NCI-H526 treated with DMSO at 0.1 percent for 48 hours (cell line): ENCODE results near the gene RHOD.

ENCODE experiments used
- DNase-seq: peaks from one replicate; lab custom pipeline; 2025; lab: John Stamatoyannopoulos, UW

Gene RHOD

DNA sequence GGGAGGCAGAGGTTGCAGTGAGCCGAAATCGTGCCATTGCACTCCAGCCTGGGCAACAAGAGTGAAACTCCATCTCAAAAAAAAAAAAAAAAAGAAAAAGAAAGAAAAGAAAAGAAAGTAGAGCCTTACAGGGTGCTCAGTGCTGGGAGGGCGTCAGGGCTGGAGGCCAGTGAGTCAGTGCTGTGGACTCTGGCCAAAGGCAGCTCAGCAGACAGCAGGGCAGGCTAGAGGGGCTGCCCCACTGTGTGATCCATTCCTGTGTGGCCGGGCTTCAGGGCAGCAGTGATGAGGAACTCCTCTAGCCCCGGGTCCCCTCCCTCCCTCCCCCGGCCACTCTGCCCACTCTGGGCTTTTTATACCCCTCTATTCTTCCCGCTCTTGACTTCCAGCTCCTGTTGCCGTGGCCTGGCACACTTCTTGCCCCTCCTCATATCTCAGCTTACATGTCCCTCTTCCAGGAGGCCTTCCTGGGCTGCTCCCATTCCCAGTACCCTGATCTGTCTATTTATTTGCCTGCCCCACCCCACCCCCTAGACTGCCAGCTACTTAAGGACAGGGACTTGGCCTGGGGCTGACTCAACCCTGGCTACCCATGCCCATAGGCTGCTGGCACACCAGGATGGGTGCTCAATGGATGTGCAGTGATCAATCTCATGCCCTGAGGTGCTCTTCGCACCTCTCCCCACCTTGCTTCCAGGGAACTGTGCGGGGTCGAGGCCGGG is 23.7 kb upstream of the RHOD start:
- DNase-seq: no peak

DNA sequence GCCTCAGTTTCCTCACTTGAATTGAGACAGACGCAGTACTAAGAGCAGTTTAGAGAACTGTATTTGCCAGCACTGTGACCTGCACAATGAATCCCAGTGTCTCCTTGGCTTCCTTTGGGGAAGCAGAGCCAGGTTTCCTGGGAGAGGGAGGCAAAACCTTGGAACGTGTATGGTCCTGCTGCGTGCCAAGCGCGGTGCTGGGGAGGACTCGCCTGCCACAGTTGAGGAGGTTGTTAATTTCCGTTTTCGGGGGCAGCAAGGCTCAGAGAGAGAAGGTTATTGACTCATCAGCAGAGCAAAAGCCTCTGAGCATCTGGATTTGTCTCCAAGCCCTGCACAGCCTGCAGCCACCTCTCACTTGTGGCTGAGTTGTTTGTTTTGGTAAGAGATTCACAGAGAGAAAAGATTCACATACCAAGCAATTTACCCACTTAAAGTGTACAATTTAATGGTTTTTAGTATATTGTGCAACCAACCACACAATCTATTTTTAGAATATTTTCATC is 22.9 kb upstream of the RHOD start:
- DNase-seq: no peak

DNA sequence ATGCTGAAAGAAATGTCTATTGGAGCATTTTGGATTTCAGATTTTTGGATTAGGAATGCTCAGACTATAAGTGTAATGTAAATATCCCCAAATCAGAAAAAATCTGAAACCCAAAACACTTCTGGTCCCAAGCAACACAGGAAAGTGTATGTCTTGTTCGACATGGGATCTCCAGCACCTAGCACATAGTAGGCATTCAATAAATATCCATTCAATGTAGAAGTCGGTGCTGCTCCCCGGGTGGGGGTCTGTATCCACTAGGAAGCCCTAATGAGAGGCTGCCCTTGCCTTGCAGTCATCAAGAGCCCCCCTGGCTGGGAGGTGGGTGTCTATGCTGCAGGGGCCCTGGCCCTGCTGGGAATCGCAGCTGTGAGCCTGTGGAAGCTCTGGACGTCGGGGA is 22.3 kb upstream of the RHOD start:
- no peak for DNase-seq

DNA sequence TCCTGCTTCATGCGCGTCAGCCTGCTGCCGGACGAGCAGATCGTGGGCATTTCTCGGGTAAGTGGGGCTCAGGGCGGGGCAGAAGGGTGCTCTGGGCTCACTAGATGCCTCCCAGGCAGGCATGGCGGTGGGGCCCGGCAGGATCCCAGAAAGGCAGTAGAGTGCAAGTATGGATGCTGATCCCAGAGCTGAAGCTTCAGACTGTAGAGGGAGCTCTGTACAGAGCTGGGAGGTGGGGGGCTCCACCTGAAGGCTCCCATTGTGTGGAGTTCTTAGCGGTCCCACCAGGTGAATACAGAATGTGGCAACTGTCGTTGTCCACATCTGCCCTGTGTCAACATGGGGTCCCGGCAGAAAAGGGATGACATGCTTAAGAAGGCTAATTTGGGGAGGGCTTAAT is 16.5 kb upstream of the RHOD start:
- DNase-seq: no peak

DNA sequence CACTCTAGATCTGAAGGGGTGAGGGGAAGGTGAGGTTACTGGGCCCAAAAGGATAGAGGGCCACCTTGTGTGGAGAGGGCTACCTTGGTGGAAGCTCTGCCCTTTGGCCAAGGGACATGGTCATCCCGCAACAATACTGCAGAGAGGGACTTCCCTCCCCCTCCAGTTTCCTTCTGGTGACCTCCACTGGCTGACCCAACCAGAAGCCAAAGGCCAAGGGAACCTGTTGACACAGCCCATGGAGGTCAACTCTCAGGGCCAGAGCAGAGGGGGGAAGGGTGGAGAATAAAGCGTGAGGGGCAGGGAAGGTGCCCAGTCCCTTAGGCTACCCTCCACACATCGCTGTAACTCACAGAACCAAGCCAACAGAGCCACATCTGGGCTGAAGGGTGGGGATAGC is 15.0 kb upstream of the RHOD start:
- DNase-seq: no peak

DNA sequence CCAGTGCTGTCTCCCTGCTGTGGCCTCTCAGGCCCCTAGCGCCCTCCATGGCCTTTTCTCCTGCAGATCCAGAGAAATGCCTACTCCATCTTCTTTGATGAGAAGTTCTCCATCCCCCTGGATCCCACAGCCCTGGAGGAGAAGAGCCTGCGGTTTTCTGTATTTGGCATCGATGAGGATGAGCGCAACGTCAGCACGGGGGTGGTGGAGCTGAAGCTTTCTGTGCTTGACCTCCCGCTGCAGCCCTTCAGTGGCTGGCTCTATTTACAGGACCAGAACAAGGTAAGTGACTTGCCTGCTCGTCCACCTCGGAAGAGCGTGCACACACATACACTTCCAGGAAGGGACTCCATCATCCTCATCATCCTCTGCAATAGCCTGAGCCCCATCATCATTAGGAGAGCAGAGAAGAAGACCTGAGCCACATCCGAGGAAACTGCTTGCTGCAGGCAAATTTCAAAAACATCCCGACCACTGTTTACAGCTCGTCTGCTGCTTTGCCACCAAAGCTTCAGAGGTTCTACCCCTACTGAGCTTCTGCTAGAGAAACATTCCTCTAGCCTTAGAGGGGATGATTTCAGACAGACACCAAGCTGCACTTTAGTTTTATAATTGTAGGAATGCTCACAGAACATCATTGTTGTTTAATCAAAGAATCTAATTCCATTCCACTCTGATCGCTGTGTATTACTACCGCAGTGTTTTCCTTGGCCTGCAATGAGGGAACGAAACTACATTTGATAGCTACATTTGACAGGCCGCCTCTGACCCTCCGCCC is 12.9 kb upstream of the RHOD start:
- no peak for DNase-seq

DNA sequence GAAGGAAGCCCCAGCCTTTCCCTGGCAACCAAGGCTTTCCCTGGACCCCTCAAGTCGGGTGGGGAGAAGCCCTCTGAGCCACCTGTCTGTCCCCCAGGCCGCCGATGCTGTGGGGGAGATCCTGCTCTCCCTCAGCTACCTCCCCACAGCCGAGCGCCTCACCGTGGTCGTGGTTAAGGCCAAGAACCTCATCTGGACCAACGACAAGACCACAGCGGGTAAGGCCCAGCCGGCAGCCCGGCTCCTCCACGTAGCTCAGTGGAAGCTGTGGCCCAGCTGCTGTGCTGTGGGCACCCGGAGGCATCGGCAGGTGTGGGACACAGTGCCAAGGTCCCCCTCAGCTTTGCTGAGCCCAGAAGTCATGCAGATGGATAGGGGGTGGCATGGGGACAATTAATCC is 12.2 kb upstream of the RHOD start:
- DNase-seq: no peak

DNA sequence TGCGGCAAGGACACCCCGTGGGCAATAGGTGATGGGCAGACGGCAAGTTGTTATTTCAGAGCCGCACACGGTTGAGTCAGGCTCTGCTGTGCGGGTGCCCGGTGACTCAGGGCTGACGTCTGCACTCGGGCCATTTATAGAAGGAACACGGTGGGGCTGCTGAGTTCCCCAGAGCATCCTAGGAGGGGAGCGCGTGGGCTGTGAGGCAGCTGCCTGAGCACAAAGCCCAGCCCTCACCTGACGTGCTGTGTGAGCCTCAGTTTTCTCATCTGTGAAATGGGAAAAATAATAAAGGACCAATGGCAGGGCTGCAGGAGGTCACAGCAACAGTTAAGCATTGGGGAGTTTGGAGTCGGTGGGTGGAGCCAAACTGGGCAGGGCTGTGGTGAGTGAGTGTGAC is 11.3 kb upstream of the RHOD start:
- no peak for DNase-seq

DNA sequence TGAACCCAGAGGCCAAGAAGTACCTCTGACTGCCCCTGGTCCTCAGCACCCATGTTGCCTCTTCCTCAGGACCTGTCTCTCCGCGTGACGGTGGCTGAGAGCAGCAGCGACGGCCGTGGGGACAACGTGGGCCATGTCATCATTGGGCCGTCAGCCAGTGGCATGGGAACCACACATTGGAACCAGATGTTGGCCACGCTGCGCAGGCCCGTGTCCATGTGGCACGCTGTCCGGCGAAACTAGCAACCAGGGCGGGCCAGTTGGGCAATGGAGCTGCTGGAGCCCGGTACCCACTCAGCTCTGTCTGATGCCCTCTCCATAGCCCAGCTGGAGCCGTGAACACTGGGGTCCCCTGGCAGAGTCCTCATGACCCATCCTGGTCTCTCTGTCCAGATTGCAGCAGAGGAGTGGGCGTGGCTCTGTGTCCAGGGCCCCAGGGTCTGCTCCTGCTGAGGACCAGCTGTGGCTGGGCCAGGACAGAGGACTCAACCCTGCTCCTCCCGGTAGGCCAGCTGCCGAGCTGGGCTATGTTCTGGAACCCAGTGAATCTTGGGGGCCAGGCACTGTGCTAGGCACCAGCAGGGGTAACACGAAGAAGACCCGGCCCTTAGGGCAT is 8.0 kb upstream of the RHOD start:
- DNase-seq: no peak

DNA sequence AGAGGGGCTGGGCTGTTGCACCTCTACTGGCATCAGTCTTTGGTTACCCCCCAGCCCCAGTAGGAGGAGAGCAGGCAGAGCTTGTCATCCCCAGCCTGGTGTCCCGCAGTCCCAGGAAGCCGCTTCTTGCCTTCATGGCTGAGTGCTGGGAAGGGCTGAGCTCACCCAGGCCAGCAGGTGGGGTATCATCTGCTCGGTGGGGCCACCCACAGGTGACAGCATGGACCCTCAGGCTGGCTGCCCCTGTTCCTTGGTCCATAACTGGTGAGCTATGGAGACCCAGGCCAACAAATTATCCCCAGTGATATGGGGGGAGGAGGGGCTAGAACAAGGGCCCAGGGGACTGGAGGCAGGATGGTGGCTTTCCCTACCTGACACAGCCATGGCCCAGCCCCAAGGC is 6.5 kb upstream of the RHOD start:
- no peak for DNase-seq

DNA sequence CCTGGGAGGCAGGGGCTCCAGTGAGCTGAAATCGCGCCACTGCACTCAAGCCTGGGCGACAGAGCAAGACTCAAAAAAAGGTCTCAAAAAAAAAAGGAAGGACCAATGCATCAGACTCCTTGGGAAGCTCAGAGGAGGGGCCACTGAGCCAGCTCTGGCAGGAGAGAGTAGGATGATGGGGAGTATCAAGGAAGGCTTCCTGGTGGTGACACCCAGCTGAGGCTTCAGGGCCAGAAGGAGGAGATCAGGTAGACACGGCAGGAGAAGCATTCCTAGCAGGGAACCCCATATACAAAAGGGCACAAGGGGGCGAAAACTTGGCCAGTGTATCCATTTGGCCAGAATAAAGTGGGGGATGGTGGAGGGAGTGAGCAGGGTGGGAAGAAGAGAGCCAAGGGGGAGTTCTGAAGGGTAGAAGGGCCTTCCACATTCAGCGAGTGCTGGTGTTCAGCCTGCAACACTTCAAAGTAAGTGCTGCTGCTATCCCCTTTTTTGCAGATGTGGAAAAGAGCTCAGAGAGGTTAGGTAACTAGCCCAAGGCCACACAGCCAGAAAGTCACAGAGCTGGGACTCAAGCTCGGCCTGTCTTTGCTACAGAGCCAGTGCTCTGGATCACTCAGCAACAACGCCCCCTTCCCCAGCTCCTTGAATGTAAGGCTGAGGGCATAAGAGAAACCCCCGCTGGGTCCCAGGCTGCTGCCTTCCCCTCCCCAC is 5.3 kb upstream of the RHOD start:
- DNase-seq: no peak

DNA sequence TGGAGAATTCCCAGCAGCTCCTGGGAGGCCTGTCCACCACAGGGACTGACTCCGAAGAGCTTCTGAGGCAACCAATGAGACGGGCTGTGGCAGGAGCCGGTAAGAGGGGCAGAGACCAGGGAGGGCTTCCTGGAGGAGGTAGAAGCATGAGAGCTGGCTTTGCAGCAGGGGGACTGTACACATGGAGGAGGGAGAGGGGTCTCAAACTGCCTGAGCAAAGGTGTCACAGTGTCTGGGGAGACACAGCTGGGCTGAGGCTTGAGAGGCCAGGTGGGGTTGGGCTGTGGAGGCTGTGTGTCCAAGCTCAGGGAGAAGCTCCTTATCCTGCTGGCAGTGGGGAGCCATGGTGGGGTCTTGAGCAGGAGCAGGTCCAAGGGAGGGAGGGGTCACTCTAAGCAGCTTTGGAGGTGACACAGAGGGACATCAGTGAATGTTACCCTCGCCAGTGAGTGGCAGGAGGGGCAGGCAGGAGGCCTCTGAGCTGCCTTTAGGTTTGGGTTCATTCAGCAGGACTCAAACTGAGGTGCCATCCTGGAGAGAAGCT is 4.6 kb upstream of the RHOD start:
- no peak for DNase-seq

DNA sequence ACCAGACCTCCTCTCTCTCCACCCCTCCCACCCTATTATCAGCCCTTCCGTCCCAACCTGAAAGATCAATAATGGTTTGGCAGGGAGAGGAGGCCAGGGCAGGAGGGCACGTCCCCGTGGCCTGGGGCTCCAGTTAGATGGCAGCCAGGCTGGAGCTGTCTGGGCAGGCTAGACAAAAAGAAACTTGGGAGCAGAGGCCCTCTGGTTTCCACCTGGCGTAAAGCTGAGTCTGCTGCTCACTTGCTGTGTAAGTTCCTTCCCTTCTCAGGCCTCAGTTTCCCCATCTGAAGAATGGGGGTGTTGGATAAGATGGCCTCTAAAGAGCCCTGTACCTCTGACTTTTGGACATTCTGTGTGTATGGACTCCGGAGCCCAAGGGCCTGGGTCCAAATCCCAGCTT is 3.8 kb upstream of the RHOD start:
- DNase-seq: no peak

DNA sequence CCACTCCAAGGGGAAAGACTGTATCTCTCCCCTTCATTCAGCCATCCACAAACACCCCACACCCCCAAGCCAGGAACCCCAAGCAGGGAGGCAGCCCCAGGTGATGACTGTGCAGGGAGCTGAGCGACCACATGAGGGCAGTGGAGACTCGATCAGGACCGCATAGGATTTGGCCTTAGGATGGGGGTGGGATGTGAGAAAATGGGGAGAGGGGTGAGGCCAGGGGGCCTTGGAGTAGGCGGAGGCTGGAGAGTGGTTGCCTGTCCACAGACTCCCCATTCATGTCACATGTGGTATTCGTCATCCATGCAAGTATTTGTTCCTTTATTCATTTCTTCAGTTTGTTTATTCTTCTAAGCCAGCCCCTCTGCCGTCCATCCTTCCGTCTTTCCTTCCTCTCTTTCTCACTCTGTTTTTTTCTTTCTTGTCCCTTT is 2.7 kb upstream of the RHOD start:
- DNase-seq: no peak

DNA sequence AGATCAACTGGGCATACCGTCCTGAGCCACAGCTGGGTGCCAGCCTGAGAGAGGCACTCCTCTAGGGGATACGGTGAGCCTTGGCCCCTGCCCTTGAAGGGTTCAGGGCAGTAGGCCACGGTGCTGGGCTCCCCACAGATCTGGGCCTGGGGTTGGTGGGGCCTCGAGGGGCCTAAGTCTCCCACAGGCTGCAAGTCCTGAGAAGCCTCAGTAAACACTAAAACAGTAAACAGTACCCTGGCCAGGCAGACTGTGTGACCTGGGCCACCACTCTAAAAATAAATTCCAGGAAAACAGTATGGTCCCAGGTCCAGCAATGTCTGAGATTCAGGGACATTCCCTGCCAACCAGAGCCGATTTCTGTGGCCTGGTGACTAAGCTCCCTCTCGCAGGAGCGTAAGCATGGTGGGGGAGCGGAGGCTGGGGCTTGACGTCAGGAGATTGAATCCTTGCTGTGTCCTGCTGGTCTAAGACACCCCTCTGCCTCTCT is 2.3 kb upstream of the RHOD start:
- no peak for DNase-seq

DNA sequence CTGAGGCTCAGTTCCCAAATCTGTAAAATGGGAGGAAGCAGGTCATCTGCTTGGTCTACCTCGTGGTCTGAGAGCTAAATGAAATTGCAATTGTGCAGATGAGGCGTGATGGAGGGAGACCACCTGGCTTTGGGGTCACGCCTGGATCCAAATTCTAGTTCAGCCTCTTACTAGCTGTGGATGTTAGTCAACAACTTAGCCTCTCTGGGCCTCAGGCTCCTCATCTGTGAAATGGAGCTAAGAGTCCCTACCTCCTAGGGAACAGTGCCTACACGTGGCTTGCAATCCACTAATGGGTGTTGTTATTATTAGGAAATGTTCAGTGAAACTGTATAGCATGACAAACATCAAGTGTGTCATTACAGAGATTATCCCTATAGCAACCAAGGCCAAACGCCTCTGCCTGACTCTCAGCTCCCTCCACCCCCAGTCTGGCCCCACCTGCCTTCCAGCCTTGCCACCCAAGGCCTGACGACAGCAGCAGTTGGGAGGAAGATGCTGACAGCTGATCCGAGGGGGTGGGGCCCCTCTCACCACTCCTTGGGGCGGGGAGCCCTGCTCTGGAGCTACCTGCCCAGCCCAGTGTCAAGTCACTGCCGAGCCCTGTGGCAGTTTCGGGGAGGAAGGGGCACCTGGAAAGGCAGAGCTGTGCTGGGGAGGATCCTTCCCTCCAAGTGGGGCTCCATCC is 1.7 kb upstream of the RHOD start:
- DNase-seq: peak; percentile 39

DNA sequence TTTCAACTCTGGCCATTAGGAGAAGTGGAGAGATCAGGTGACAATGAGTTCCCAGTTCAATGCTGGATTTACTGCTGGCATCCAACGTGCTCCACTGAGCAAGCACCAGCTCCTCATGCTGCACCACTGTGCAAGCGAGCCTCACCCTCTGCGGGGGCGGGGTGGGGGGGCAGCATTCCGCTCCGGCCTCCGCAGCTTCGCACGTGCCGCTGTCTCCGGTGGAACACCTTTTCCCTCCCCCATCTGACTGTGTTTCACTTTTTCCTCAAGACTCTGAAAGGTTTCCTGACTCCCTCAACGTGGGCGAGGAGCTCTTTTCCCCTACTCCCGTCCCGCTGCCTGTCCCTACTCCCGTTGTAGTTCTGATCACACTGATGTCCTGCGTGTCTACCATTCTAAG is 835 bp upstream of the RHOD start:
- DNase-seq: peak; percentile 12

DNA sequence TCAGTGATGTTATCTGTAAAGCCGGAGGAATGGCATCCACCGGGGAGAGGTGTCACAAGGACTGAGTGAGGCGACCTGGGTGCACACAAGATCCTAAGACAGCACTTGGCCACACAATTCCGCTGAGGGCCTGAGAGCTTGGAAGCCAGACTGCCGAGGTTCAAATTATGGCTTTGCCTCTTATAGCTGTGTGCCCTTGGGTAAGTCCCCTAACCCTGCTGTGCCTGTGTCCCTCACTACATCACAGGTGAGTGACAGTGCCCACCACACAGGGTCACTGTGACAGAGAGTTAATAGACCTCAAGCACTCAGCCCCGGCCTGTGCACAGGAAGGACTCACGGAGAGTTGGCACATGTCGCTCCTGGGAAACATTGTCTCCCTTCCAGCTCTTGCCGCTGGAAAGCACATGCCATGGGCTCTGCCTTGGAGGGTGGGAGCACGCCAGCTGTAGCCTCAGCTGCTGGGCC is 592 bp downstream of the RHOD start:
- no peak for DNase-seq

DNA sequence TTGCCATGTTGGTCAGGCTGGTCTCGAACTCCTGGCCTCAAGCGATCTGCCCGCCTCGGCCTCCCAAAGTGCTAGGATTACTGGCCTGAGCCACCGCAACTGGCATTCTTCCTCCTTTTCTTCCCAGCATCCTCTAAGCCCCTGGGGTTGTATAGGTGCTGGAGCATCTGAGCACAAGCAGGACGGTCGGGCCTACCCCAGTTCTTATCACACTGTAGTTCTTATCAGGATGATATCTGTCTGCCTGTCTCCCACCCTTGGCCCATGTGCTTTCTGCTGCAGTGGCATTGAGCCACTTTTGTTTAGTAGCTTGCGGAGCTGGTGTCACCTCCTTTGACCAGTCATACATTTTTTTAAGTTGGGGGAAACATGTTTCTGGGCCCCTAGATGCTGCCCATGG is 1.9 kb downstream of the RHOD start:
- no peak for DNase-seq

DNA sequence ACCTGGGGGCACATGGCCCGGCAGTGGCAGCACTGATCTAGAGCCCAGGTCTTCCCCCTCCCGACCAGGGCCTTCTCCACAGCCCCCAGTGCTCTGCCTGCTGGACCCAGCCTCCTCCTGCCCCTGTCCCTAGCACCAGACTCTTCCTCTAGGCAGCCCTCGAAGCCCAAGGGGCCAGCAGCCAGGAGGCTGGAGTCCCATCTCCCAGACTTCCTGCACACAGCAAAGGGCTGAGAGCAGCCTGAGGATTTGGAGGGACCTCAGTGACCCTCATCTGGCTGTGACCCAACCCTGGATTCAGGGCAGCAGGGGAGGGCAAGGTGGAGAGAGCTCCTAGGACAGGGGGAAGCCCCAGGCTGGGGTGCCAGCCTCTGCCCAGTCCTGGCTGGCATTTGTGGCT is 3.0 kb downstream of the RHOD start:
- no peak for DNase-seq

DNA sequence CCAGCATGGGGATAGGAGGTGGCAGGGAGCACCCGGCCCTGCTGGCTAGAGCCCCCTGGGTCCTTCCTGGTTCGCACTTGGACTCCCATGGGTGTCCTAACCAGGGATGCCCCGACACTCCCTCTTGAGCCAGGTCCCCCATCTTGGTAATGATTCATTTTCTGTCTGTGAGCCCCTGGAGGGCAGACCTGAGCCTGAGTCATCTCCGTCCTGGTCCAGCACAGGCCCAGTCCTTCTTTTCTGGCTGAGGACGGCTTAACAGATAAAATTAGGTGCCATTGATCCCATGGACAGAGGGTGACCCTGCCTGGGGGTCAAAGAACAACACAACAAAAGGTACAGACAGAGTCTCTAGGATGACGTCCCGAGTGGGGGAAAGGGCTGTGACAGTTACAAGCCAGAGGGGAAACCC is 3.5 kb downstream of the RHOD start:
- no peak for DNase-seq
